NCI-H2081 (cell line): ENCODE data around the gene CPA5.
A peak's percentile ranks its signal among the peaks of the same experiment; 100 is the strongest.
"Not testable (repeated sequence)": the region's sequence is repeated elsewhere in the genome, so short reads cannot be mapped to it uniquely, and the experiment has no call there.

Experiments used
- DNase-seq, 2 experiments: peaks; one replicate each; lab custom pipeline; 2025; lab: John Stamatoyannopoulos, UW

CPA5 gene

DNA sequence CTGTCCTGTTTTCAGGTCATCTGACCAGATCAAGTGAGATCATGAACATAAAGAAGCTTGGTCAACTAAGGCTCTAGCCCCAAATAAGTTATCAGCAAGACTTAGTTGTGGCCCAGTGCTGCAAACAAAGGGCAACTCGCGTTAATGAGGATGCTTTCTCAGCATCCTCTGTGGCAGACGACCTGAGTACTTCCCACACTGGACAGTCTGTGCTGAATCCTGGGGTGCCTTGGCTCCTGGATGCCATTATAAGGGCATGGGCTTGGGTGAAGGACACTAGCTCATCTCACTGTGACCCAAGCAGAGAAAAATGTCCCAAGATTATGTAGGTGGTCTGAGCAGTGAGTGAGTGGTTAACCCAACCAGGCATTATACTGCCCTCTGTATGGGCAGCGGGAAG is 13.9 kb downstream of the CPA5 start:
- DNase-seq, result no peak

DNA sequence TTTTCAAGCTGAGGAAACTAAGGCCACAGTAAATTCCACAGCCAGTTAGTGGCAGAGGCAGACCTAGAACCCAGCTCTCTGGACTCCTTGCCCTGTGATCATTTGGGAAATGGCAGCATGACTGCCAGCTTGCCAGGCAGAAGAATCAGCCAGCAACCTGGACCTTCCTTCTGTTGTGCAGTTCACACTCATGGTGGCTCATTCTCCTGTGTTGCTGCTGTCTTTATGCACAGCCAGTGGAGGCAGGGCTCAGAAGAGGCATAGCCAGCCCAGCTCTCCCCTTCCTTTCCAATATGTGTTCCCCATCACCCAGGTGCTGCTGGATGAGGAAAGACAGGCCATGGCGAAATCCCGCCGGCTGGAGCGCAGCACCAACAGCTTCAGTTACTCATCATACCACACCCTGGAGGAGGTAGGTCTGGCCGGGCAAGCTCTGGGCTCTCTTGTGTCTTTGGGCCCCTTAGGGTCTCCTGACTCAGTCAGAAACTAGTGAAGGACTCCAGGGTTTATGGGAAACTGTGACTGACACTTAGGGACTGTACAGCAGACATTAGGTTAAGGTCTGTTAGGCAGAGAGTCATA is 14.8 kb downstream of the CPA5 start:
- DNase-seq, result no peak

DNA sequence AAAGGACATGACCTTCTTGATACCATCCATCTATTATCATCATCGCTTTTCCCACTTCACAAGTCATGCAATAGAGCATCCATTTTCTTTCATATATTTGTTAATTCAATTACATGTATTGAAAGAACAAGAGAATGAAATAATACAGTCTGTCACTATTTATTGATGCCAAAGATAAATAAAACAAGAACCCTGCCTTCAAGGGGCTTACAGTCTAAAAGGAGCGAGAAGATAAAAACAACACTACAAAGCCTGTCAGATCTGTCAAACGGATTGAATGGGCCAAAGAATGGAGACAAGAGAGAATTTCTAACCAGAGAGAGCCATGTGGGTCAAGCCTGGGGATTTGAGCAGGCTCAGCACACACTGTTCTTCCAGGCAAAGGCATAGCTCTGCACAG is 15.9 kb downstream of the CPA5 start:
- DNase-seq, result no peak

DNA sequence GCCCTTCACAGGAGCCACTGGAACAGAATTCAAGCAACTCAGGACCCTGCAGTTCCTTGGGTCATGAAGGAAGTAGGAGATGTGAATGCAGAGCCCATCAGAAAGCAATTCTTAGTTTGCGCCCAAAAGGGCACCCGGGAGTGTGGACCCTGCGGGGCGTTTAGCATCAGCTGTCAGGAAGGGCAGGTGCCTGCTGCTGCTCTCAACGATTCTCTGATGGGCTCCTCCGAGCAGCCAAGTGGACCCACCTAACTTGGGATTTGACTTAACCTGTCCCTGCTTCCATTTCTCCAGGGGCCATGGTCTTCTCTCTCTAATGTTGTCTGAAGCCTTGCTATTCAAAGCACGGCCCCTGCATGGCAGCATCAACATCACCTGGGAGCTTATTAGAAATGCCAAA is 17.1 kb downstream of the CPA5 start:
- no peak for DNase-seq

DNA sequence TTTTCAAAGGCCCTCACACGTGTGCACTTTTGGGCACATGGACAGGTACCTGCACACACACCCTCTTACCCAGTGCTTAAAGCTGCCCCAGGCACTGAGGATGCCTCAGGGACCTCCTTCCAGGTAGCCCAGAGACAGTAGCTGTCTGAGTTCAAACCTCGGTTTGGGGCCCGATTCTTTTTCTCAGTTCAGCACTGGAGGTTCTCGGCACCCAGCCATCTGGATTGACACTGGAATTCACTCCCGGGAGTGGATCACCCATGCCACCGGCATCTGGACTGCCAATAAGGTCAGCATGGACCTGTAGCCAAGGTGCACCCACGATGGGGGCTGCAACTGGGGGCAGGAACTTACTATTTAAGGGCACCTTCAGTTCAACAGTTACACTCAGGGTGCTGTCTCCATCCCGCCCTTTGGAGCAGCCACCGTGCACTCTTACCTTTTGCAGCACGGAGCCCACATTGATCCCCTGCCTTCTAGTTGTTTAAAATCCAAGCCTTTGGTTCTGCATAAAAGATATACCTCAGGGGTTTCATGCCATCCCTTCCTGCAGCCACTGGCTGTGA is 17.7 kb downstream of the CPA5 start:
- no peak for DNase-seq

DNA sequence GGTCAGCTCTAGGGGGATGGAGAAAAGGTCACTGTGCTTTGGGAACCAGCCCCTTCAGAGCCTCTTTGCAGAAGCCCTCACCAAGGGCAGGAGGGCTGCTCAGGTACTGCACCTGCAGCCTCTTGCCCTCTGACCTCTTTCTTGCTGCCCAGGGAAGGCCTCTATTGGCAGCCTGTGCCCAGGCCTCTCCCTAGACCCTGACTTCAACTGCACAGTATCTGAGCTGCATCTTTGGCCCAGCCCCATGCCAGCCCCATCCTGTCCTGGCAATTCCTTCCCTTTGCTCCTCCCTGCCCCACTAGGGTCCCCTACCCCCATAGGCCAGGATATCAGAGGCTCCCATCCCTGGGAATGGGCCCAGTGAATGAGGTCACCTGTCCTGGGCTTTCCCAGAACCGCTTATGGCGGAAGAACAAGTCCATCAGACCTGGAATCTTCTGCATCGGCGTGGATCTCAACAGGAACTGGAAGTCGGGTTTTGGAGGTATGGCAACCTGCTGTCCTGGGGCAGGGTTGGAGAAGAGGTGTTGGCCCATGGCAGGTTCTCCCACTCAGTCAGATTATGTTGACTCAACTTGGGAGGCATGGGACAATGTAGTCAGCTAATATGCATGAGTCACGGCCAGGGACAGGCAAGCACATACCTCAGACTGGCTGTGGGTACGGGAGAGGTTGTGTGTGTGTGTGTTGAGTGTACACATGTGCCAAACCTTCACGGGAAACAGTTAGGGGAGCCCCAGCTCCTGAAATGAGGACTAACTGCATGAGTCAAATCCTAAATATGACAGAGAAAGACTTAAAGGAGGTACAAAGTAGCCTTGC is 18.6 kb downstream of the CPA5 start:
- no peak for DNase-seq

DNA sequence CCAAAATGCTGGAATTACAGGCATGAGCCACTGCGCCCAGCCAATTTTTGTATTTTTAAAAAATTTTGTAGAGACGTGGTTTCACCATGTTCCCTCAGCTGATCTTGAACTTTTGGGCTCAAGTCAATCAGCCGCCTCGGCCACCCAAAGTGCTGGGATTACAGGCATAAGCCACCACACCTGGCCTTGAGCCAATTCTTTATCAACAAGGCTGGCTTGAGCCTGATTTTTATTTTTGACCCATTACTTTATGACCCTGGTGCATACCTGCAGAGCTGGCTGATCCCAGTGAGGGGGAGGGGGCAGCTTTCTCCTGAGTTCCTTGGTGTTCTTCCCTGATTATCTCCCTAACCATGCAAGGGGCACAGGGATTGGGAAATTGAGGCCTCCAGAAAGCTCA is 19.8 kb downstream of the CPA5 start:
- DNase-seq, result peak; percentile 16 to 33

DNA sequence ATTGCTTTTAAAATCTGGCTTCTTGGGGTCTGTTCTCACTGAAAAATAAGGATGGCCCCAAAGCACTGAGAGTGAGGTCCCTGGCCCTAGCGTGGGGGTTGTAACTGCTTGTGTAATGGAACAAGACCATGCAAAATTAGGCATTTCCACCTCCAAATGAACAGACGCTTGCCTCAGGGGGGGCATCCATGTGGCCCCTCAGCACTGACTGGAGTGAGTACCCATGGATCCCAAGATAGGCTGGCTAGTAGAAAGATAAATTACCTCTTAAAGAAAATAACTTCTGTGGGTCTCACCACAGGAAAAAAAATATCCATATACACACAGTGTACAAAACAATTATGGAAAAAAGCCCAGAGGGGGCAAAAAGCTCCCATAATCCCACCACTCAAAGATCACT is 20.5 kb downstream of the CPA5 start:
- peak; percentile 86 to 94 for DNase-seq

DNA sequence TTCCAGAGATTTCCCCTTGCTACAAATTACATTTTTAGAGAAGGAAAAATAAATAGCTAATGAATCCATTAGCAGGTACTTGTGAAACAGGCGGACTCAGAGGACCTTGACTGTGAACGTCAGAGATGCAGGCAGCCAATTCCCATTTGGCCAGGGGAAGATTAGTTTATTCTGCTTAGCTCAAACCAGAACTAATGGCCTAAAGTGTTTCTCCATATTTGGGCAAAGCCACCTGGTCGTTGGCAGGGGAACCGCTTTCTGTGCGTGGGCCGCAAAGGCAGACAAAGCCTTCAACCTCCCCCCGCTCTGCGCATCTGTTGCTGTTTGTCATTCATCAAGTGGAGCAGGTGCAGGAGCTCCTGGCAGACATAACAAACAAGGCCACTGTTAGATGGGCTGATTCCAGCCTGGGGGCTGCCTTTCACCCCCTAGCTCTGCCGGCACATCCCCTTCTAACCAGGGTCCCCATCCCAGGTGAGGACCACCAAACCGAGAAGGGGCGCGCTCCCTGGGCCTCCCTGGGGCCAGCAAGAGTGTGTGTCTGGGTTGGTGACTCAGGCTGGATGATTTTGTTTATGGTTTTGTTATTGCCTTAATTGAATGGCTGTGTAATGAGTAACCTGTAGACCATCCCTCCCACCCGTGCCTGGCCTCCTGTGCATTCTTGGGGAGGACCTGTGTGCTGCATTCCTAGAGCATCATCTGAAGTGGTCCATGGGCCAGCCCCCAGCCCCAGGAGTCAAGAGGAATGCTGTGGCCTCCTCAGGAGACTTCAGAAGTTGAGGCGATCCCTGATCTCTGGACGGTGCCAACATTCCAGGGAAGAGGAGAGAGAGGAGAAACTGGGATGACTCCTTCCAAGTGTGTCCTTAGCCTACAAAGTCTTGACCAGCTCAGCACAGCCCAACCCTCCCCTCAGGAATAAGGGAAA is 21.2 kb downstream of the CPA5 start:
- DNase-seq, result peak; percentile 100

DNA sequence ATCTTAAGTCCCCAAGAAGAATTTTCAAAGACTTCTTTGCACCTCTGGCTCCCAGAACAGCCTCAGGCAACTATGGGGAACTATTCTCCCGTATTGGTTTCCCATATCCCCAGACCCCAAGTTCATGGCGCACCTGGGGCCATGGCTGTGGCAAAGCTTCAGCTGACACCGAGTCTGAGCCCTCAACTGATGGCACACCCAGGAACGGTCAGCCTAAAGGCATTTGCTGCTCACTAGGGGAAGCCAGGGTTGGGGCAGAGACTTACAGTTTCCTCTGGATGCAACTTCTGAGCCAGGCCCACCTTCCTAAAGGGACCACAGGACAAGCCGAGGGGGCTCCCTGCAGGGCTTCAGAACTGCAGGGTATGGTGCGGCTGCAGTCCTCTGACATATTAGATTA is 21.9 kb downstream of the CPA5 start:
- DNase-seq, result no peak

DNA sequence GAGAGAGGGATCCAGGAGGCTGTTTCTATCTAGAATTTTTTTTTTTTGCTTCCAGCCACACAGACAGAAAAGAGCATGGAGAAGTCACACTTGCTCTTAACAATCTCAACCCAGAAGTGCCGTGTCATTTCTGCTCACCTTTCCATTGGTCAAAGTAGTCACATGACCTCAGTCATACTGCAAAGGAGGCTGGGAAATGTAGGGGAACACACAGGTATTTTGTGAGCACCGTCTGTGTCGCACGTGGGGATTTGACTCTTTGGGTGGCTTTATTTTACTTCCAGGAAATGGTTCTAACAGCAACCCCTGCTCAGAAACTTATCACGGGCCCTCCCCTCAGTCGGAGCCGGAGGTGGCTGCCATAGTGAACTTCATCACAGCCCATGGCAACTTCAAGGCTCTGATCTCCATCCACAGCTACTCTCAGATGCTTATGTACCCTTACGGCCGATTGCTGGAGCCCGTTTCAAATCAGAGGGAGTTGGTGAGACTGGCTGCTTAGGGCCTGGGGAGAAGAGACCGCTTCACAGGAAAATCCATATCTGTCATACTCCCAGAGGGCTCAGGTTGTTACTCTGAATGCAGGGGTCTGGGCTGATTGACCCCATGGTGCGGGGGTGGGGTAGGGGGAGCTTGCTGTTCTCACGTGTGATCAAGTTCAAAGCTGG is 22.6 kb downstream of the CPA5 start:
- DNase-seq, result no peak

DNA sequence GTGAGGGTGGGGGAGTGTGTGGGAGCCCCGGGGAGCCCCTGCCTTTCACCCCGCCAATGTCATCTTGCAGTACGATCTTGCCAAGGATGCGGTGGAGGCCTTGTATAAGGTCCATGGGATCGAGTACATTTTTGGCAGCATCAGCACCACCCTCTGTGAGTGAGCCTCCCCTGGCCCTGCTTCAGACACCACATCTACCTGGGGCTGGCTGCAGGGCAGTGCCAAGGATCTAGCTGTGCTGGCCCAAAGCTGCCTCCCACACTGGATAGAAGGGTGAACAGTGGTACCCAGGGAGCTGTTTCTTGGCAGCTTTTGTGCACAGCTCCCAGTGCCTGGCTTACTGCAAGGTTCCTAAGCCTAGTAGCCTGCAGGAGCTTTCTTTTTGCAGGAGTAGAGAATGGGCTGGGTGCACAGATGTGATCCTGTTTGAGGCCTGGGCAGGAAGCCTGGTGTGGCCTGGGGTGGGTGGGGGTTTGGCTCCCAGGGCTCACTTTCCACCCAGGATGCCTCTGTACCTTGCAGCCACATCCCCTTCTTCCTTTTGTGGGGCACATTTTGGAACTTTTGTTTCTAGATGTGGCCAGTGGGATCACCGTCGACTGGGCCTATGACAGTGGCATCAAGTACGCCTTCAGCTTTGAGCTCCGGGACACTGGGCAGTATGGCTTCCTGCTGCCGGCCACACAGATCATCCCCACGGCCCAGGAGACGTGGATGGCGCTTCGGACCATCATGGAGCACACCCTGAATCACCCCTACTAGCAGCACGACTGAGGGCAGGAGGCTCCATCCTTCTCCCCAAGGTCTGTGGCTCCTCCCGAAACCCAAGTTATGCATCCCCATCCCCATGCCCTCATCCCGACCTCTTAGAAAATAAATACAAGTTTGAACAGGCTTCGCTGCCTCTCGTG is 23.5 kb downstream of the CPA5 start:
- DNase-seq, result peak in 1 of 2 experiments; percentile 39

DNA sequence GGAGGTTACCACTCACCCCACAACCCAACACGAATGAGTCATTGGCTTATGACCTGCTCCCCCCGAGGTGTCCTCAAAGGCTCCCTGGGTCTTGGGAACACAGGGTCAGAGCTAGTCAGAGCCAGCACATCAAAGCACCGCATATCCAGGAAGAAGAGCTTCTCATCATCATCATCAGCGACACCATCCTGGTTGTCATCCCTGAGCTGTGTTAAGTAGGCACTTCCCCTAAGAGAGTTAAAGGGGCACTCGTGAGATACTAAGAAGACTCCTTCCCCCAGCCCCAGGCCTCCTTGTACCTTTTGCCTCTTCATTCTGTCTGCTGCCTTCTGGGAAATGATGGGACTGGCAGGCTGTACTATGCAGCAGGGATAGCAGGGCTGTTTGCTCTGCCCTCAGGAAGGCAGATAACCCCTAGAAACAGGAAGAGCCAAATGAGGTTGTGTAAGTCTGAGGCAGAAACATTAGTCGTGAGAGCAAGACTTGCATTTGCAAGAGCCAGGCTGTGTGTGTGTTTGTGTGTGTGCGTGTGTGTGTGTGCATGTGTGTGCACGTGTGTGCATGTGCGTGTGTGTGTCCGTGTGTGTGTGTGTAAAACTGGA is 24.6 kb downstream of the CPA5 start:
- peak in 1 of 2 experiments; percentile 39 for DNase-seq

DNA sequence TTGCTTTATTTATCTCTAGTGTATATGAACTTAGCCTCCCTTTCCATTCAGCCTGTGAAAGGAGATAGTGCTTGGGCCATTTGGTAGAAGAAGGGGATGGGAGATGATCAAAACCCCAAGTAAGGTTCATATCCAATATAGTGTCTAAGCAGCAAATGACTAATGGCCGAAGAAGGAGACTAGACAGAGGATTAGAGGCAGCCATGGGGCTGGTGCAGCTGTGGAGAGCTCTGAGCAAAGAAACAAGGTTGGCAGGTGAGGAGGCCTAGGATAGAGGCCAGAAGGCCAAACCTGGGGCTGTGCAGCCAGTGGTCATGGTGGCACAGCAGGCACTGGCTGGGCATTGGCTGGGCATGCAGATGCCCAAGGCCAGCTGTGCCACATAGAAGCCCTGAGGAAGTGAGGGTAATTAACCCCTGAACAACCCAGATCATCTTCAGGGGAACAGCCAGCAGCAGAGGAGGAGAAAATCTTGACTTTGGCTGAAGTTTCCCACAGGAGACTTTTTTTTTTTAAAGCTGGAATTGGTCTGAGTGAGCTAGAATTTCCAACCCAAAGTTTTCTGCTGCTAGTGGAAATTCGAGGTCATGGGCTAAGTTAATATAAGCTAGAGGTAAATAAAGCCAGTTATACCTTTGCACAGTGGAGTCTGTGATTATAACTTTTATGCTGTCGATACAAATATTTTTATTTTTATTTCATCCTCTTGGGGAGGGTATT is 25.4 kb downstream of the CPA5 start:
- no peak for DNase-seq

DNA sequence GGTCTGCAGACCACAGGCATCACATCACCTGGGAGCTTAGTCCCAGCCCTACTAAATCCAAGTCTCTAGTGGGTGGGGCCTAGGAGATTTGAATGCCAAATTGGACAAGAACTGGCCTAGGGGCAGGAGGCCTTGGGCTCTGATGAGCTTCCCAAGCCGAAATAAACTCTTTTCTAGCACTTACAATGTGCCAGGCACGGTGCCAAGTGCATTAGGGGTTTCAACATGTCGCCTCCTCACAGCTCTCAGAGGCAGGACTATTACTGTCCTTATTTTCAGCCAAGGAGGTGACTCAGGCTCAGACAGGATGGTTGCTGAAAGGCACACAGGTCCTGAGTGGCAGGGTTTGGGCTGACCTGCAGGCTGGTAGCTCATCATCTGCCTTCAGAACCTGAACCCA is 26.4 kb downstream of the CPA5 start:
- no peak for DNase-seq

DNA sequence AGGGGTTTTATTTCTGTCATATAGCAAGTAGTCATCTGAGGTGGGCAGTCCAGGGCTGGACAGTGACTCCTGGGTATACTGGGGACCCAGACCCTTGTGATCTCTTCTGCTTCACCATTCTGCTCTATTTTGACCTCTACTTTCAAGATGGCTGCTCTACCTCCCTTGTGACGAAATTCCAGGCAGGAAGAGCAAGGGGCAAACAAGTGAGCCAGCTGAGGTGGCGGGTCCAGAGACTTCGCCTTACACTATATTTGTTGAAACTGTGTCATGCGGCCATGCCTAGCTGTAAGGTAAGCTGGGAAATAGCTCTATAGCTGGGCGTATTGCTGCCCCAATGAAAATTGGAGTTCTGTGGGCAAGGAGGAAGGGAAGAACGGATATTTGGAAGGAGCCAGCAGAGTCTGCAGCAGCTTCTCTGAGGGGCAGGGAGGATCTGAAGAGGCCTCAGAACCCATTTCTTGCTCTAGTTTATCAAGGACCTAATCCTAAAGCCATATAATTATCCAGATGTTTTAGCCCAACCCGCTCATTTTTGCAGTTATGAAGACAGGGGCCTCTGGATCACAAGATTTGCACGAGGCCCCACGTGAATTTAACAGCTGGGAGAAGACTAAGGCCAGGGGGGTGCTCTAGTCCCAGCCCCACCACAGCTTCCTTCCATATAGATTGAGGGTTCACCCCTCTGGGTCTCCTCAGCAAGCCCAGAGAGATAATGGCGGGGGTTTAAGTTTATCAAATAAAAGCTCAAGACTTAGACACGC is 28.0 kb downstream of the CPA5 start:
- no peak for DNase-seq

DNA sequence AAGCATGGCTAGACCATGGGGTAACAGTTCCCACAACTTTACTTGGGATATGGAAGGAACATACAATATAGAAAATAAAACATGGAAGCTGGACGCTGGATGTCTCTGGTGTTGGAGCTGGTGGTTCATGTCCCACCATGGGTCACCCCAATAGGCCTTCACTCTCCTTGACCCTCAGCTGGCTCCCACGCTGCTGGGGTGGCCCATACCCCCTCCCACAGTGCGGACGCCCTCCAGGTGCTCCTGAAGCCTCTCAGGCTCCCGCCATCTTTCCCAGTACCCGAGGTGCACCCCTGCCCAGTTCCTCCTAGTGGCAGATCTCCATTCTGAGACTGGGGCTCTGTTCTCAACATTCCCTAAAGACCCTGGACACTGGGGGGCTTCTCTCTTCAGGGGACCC is 29.9 kb downstream of the CPA5 start:
- no peak for DNase-seq

DNA sequence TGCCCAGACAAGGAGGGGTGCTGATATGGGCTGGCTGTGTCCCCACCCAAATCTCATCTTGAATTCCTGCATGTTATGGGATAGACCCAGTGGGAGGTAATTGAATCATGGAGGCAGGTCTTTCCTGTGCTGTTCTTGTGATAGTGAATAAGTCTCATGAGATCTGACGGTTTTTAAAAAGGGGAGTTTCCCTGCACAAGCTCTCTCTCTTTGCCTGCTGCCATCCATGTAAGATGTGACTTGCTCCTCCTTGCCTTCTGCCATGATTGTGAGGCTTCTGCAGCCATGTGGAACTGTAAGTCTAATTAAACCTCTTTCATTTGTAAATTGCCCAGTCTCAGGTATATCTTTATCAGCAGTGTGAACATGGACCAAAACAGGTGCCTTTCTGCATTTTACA is 31.8 kb downstream of the CPA5 start:
- not testable (repeated sequence) for DNase-seq

DNA sequence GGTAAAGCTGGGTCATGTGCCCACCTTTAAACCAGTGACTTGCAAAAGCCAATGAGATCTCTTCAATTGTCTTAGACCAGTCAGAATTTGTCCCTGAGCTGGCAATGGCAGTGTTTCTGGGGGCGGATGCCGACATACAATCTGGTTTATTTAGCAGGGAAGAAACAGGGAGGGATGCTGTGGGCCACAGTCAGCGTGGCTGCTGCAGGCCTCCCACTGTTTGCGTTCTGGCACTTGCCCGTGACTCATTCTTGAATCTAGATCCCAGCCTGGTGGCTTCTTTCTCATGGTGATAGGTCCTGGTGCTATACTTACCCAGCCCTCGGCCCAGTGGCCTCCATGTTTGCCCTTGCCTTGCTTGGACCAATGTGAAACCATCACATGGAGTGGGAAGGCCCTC is 32.6 kb downstream of the CPA5 start:
- DNase-seq, result no peak
